Stimulated activated CD8-positive, alpha-beta memory T cell treated with anti-CD3 and anti-CD28 coated beads, Interleukin-7, amount 100 ng/mL, for 48 hours (primary cell): ENCODE measurements around the gene GFI1.
A peak's percentile ranks its signal among the peaks of the same experiment; 100 is the strongest.

Experiments used
- DNase-seq, 2 donors: peaks; one replicate each; pipeline ENCODE4 v3.0.0-alpha.2; 2020; ENCODE audit warnings: low read depth in 1 of 2; ENCODE audit errors: extremely low read depth in 1 of 2

Gene GFI1

DNA sequence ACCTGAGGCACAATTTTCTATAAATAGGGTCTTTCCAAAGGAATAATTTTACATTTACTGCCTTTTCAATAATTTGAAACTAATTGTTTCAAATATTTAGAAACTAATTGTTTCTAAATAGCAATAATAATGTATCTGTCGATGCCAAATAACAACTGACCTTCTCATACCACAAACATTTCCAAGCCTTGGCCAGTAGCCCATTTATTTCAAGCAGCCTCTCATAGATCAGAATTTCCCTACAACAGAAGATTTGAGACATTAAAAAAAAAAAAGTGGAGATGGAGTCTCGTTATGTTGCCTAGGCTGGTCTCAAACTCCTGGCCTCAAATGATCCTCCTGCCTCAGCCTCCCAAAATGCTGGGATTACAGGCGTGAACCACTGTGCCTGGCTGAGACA lies 2.1 kb upstream of the GFI1 start:
- DNase-seq = no peak

DNA sequence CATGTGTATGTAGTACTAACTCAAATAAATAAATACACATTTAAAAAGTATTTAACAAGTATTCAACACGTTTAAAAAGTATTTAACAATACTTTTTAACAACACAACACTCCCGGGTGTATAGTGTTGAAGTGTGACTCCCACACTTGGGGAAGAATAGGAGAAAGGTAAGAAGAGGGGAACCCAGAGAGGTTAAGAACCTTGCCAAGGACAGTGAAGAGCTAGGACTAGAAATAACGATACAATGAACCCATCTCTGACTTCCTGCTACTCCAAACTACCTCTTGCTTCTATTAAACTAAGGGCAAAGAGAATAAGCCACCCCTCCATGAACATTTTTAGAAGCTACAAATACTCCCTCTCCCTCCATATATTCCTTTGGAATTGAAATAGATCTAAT lies 1.7 kb upstream of the GFI1 start:
- DNase-seq = no peak

DNA sequence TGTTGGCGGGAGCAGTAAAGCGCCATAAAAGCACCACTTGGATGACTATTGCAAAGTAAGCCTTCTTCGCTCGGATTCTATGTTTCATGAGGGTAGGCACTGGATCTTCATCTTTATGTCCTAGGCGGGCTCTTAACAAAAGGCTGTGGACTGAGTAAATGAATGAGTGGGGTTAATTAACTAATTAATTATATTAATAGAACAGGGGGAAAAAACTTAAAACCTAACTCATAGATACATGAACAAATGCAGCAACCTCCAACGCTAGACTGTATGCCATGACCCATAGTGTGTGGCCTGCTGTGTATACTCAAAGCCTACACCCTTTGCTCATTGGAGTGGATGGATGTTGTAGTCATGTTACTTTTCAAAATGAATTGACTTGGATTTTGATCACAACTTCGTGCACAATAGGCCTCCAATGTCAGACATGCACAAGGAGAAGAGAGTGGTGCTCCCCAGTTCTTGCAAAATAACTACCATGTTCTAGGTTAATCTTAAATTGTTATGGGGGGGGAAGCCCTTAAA lies 417 bp upstream of the GFI1 start:
- DNase-seq = no peak

DNA sequence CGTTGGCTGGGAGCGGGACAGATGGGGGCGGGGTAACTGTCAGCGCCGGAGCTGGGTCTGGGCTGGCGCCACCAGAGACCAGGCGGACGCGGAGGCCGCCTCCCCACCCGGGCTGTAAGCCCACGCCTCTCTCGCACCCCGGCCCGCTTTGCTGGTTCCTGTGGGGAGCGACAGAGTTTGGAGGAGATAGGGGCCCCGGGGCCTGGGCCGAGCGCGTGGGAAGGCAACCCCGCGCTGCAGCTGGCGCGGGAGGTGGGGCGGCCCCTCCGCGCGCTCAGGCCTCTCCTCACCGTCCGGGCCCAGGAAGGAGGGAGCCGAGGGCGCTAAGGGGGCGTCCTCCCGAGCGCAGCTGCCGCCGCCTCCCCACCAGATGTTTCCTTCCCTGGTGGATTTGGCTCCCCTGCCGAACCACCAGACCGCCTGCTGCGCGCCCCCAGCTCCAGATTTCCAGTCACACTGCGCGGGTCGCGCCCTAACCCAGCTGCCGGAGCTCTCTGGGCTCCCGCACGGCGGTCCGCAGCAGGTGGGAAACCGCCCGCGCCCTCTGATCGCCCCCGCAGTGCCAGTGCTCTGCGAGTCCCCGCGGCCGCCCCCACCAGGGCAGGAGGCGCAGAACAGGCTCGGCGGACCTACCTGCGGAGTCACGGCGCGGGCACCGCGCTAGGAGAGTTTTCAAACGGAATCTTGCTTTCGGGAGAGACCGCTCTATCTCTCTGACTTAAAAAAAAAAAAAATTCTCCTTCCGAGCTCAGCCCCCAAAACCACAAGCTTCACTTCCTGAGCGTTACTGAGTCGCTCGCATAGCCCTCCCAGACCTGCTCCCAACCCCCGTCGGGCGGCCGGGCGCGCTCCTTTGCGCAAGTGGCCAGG lies 1.1 kb downstream of the GFI1 start:
- DNase-seq = peak; percentile 79 to 88

DNA sequence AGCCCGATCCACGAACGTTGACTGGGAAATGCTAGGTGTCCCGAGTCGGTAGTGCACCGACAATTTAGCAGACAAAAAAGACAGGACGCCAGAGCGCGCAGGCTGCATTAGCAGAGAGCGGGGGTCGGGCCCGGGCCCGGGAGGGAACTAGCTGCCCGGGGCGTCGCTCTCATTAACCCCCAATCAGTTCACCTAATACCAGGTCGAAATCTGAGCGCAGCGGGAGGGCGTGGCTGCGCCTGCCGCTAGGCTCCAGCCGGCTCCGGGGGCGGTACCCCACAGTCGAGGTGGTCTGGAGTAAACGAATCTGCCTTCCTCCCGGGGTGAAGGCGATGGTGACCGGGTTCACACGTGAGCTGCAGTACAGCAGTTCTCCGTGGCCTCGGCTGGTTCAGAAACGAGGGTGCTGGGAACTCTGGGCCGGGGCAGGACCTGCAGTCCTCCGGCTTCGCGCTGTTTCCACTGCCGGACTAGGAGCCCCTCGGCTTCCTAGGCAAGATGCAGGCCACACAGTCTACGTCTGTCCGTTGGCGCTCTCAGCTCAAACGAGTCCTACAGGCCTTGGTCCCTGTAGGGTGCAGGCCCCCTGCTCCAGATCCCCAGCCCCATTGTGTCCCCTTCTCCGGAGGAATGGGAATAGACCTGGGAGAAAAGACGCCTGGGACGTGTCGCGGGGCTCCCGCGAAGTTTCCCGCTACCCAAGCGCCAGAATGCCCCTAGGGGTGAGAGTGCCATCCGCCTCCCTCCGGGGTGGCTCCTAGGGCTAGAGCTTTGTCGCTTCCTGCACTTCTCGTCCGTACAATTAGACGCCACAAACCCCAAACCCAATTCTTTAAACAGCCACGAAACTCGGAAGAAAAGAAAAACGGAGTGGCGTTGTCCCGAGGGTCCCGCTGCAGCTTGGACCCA lies 2.0 kb downstream of the GFI1 start:
- peak; percentile 64 to 77 for DNase-seq

DNA sequence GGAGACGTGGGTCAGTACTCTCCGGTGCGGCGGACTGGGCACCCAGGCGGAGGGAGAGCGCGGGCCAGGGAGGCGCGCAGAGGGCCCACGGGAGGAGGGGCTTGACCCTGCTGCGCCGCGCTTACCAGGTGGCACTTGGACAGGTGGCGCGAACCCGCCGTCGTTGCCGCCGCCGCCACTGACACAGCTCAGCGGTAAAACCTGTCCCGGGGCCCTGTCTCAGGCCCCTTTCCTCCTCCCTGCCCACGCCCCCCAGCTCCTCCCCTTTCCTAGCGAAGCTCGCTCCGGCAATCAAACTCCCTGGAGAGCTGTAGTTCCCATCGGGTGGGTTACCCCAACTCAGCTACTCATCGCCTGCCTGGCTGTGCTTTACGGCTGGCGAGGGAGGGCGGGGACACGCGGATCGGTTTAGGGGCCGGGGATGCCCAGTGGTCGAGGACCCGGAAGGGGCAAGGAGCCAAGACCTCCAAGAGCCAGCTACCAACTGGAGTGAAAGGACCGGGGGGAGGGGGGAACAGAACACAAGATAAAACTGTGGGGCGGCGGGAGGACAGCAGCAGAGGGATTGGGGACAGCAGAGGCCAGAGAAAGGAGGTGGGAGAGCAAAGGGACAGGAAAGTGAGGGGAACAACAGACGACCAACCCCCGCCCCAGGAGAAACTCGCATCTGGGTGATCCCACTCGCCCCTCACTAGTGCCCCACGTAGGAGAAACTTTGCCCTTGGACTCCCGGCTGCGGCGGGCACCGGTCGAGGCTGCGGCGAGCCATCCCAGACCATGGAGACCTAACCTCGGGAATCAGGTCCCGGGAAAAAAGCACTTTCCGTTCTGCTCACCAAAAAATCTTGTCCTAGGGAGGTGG lies 2.9 kb downstream of the GFI1 start:
- DNase-seq = peak in 1 of 2 donors; percentile 69

DNA sequence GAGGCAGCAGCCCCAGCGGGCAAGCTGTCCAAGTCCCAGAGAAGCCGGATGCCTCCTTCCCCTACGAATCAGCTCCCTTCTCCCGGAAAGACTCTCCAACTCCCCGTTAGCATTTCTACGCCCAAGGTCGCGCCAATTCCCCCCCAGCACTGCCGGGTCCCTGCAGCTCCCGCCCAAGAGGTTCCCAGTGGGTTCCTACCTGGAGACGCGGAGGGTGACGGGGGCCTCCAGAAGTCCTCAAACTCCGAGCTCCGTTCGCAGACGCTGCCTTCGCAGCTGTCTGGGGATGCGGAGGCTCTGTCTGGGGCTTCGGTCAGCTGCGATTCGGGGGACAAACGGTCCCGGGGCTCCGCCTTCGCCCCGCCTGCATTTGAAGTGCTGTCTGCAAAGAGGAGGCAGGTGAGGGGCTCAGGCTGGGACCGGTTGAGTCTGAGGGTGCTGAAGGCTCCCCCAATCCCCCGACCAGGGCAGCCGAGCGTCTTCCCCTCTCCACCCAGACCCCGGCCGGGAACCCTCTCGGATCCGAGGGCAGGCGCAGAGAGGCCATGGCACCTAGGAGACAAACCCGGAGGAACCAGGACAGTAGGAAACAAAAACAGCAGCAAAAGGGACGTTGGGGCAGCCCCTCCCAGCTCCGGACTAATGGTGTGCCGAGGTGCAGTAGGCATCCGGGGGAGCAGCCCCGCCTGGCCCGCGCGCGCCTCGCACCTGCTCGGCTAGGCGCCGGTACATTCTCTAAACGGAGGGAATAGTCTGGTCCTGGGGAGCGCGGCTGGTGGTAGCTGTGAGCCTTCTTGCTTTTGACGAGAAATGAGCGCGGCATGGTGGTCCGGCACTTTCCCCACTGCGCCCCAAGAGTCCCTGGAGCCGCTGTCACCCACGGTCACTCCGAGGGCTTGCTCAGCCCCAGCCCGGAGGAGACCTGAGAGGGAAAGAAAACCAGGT lies 3.8 kb downstream of the GFI1 start:
- DNase-seq = no peak

DNA sequence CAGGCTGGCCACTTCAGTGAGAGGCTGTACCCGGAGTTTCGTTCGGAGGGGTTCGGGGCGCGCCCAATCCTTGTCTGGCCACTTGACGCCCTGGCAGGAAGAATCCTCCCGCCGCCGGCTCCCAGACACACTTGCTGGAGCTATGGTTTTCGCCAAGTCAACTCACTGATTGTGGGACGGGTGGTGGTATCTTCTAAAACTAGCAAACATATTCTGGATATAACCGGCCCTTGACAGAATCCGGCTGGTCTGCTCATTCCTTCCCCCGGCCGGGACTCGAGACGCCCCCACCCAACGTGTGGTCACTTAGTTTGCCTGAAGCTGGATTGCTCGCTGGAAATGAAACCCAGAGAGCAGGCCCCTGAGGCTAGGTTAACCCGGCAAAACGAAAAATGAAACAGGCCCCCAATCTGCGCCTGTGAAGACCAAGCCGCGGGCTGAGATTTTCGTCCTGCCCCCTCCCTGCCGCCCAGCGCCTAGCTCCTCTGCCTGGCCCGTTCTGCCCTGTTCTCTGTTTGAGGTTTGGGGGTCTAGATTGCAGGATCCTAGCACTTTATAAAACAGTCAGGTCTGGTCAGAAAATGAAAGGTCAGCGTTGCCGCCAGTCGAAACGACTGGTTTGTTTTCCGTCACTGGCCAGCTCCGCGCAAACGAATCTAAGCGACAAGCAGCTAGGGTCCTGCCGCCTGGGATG lies 4.6 kb downstream of the GFI1 start:
- no peak for DNase-seq

DNA sequence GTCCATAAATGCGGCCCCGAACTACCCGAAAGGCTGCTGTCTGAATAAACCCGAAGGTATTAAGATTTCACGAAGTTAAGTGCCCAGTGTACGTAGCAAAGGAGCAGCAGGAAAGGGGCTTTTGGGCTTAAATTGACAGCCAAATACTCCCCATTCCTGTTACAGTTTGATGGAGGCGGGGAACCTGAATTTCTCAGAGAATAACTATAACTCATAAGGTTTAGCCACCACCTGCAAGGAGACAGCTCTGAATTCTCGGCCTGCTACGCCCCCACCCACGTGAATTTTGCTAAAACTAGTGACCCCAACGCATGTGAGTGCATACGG lies 5.2 kb downstream of the GFI1 start:
- no peak for DNase-seq

DNA sequence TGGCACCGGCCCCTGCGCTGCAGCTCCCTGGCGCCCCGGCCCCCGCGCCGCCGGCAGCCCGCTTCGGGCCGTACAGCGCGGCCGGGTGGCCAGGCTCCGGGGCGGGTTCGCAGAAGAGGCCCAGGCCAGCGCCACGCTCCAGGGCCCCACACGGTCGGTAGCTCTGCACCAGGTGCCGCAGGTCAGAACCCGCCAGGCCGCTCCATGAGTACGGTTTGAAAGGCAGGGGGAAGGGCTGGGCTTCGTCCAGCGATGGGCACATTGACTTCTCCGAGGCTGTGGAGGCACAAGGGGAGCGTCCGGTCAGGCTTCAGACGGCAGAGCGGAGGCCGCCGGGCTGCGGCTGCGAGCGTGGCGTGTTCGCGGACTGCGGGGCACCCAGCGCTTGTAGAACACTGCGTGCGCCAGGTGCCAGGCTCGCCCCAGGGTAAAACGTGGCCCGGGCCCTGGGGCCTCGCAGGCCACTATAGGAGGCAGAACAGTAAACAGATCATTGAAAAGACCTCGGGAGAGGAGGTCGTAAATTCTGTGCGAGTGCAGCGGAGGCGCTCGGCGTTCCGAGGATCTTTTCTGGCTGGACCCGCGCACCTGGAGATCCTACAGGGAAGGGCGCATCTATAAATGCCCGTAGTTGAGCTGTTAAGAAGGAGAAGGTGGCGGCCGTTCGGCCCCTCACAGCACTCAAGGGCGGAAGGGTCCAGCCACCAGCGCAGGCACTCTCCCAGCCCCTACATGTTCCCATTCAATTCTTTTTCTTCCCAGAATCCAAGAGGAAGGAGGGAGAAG lies 5.7 kb downstream of the GFI1 start:
- DNase-seq = no peak

DNA sequence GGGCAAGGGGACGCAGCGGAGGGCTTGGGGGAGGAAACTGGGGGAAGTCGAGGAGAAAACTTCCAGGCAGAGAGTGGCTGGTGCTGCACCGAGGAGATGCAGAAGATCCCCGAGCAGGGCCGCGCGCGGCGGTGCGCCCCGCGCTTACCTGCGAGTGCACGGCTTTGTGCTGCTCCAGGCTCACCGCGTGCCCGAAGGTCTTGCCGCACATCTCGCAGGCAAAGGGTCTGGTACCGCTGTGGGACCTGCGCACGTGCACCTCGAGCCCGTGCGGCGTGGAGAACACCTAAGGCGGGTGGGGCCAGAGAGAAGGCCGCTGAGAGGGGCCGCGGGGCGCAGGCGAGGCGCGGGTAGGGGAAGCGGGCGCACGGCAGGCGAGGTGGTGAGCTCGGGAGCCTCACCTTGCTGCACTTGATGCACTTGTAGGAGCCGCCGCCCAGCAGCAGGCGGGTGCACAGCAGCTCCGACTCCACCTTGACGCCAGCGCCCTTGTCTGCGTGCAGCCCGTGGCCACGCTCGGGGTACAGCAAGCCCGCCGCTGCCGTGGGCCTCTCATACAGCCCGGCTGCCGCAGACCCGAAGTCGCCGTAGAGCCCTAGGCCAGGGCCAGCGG lies 6.4 kb downstream of the GFI1 start:
- no peak for DNase-seq

DNA sequence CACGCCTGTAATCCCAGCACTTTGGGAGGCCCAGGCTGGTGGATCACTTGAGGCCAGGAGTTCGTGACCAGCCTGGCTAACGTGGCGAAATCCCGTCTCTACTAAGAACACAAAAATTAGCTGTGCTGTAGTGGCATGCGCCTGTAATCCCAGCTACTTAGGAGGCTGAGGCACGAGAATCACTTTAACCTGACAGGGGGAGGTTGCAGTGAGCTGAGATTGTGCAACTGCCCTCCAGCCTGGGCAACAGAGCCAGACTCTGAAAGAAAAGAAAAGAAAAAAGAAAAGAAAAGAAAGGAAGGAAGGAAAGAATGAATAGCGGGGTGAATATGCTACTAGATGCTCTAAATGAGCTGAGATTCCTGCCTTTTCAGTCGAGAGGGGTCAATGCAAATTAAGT lies 7.1 kb downstream of the GFI1 start:
- DNase-seq = no peak

DNA sequence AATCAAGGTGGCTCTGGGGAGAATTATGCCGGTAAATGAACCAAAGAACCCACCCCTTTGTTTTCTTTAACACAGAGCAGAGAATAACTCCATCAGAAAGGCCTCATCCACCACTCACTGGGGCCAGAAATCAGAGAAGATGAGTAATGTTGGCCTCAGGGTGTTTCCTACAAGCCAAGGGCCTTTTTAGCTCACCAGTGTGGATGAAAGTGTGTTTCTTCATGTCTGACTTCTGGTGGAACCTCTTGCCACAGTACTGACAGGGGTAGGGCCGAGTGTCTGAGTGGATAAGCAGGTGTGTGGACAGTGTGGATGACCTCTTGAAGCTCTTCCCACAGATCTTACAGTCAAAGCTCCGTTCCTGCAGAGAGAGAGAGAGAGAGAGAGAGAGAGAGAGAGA lies 8.3 kb downstream of the GFI1 start:
- DNase-seq = no peak

DNA sequence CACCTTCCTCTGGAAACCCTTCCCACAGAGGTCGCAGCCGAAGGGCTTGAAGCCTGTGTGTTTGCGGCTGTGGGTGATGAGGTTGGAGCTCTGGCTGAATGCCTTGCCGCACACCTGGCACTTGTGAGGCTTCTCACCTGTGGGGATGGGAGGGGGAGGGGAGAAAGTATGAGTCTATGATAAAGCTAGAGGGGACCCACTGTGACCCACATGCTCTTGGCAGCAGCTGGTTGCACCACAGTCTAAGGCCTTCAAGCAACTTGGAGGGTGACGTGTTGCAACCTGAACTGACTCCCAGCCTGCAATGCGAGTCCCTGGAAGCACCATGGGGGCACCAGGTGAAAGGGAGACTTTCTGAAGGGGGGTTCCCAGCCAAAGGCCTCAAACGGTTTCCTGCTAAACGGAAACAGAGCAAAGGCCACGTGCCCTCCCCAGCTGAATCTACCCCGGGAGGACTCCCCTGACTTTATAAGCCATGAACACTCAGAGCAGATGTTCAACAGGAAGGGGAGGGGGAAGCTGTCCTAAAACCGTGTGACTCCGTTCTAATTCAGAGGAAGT lies 10.6 kb downstream of the GFI1 start:
- DNase-seq = peak in 1 of 2 donors; percentile 58

DNA sequence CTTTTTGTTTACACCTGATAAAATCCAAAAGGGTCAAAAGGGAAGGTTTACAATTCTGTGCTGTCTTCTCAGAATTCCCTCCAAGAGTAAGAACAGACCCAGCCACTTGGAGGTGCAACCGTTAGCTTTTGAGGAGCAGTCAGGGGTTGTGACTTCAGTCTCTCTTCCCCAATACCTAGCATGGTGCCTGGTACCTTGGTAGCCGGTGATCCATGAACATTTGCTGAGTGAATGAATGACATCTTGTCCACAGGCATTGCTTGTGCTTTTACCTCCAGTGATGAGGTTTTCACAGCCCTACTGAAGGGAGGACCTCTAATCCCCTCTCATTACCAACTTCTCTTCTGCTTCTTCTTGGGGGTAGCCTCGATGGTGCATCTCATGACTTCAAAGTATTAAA lies 11.7 kb downstream of the GFI1 start:
- DNase-seq = no peak

DNA sequence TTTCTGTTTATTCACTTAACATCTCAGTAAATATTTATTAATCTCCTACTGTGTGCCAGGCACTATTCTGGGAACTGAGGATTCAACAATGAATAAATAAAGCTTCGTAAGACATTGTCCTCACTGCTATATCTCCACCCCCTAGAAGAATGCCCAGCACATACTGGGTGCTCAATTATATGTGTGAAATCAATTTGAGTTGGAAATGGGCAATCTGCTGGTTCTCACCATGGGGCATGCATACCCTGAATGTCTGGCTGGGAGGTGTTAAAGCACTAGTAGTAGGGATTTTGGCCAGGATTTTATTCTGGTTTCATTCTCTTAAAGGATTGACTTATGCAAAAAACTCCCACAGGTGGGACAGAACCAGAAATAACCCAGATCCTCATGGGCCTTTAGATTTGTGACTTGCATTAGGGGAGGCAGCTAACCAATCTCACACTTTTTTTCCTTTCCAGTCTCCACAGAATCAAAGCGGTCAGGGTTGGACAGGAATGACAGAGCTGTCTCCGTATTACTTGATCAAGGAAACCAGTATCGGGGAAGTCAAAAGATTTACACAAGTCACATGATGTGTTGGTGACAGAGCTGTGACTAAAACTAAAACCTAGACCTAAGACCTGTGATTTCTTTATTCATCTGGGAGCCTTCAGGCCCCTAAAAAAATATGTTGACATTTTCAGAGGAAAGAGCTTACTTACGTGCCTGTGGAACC lies 12.8 kb downstream of the GFI1 start:
- no peak for DNase-seq

DNA sequence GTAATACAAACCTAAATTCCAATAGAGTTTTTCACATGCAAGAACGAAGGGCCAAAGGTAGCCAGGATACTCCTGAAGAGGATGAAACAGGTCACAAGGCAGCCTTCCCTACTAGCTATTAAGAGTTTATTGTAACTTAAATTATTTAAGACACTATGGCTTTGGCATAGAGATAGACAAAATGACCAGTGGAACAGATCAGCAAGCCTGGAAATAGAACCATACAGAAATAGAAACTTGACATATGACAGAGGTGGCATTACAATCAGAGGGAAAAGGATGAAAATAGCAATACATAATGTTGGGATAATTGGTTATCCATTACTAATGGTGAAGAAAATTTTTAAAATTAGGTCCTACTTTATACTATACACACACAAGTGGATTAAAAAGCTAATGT lies 16.5 kb downstream of the GFI1 start:
- no peak for DNase-seq
